A172 (cell line): ENCODE data around the gene AFG3L2. TPM values are rescaled to one million over a fixed set of nuclear protein-coding genes. Genes with fewer than 3 reads are reported as not detected.
A peak's percentile ranks its signal among the peaks of the same experiment; 100 is the strongest.

ENCODE experiments used
- DNase-seq: peaks from one replicate; pipeline ENCODE4 v3.0.0-alpha.2; 2015; ENCODE audit warnings: low spot score
- total RNA-seq: library from RNA; depleted of rRNA; stranded (reverse); fragments of >200 nt; shearing (Covaris generic); gene quantifications from 2 replicates; pipeline ENCODE4 v1.2.3, GENCODE V29; 2014

The AFG3L2 gene
- total RNA-seq, 1 experiment from 2014 or later, result 98.5 TPM

DNA sequence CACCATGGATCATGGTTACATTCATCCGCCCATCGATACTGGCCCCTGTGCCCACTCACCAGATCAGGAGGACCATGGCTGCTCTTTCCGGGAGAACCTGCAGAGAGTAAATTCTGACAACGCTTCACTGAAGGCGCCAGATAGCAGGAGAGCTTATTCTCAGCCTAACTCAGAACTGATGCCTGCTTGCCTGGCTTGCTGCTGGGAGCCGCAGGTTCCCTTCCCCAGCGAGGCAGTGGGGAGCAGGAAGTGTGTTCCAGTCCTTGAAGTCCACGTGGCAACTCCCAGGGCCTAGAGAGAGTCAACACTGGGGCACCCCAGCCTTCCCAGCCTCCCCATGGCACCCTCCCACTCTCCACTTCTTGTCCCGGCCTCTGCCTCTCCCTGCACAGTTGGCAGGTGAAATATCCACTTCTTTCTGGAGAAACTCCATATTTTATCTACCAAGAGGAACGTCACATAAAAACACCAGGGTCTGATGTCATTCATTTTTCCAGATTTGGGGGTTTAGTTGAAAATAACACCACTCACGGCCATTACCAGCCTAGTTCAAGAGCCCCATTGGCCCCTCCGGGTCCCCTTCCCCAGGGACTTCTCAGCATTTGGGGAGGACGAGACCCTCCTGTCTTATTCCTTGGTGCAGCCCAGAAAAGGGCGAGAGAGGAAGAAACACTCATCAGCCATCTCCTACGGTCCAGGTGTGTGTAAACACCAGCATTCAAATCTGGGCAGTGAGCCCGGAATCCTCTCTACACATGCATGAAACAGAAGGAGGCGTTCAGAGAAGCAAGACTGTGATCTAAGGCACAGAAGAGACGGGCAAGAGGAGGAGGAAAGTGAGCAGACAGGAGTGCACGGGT lies 72.4 kb downstream of the AFG3L2 start:
- peak; percentile 13 for DNase-seq

DNA sequence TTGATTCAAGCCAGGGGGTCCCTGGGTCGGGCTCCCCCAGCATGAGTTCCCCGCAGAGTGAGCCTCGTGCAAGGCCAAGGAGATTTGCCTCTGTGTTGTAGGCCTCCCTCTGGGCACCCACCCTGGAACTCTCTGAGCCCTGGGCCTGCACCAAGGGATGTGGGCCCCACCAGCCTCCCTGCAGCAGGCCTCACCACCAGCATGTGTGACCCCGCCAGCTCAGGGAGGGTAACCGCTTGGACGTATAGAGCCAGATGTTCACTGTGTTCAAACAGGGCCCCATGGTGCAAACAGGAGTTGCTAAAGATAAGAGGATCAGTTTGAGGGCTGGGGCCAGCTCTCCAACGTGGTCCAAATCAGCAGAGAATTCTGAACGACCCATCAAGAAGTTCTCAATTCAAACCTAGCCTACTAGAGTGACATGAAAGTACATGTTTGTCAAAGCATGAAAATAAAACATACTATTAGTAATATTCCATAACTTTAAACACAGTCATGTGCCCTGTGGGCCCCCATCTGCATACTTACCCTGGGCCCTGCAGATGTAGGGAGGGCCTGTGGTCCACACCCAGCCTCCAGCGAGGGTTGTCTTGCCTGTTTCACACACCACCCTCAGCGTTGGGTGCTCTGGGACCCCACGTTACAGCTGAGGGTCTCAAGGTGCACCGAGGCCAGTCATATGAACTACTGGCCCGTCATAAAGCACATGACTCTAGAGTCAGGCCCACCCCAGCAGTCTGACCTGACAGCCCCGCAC lies 74.5 kb downstream of the AFG3L2 start:
- no peak for DNase-seq

DNA sequence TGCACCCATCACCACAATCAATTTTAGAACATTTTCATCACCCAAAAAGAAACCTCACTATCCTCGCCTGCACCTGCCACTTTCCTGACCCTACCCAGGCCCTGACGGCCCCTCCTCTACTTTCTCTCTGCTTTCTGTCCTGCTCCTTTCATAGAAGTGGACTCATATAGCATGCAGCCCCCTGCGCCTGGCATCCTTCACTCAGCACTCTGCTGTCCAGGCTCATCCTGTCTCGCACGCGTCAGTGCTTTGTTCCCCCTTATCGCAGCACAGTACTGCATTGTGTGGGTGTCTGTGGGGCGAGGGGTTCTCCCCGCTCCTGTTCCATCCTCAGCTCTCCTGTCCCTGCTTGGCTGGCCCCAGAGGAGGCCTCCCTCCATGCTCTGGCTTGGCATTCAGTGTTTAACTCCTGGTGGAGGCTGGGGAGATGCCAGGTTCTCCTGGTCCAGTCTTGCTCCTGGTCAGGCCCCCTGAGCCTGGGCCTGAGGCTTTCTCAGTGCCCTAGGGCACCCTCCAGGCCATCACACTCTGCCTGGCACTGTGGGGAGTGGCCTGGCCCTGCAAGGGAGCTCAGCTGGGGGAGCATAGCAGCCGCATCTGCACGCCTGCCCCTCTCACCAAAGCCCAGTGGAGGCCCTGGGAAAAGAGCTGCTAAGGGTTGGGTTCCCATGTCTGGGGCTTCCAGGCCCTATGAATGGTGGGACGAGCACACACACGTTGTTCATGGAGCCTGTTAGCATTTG lies 75.6 kb downstream of the AFG3L2 start:
- no peak for DNase-seq

DNA sequence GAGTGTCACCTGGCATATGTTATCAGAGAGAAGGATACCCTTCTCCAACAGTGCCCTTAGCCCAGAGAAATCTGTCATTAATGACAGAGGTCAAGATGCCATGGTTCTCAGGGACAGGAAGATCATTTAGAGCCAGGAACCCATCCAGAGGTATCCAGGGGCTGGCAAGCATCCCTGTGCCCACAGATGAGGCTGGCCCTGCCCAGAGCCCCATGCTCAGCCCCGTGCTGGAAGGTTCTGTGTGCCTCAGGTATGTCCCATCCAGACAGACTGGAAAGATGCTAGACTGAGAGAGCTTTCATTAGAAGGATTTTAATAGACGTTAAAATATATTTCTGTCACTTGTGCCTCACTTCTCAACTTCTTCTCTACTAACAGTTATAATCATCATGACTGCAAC lies 77.2 kb downstream of the AFG3L2 start:
- DNase-seq, result no peak

DNA sequence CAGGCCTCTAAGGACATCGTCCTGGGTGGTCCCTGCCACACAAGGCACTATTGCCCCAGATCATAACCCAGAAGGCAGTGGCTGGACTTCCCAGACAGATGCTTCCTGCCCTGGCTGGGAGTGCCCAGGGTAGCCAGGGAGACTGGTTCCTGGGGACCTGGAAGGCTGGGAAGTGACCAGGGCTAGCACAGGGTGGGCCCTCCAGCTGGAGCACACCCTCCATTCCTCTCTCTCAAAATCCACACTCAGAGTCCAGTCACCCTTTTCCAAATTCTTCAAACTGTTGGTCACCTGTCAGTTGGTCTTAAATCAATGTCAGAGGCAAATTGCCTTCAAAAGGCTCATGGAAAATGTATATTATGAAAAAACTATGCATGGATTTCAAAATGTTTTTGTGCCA lies 80.6 kb downstream of the AFG3L2 start:
- DNase-seq, result no peak

DNA sequence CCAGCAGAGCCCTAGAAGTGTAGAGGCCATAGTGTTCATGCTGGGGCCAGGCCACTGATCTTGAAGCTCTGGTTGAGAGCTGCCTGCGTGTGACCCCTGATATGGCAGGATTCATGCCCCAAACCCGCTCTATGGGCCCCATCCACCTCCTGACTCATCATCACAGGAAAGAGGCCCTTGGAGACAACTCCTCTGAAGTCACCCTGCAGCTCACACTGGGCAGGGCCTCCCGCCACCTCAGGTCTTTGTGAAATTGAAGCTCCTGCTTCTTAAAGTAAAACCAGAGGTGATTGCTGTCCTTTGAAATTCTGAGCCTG lies 81.0 kb downstream of the AFG3L2 start:
- peak; percentile 47 for DNase-seq

DNA sequence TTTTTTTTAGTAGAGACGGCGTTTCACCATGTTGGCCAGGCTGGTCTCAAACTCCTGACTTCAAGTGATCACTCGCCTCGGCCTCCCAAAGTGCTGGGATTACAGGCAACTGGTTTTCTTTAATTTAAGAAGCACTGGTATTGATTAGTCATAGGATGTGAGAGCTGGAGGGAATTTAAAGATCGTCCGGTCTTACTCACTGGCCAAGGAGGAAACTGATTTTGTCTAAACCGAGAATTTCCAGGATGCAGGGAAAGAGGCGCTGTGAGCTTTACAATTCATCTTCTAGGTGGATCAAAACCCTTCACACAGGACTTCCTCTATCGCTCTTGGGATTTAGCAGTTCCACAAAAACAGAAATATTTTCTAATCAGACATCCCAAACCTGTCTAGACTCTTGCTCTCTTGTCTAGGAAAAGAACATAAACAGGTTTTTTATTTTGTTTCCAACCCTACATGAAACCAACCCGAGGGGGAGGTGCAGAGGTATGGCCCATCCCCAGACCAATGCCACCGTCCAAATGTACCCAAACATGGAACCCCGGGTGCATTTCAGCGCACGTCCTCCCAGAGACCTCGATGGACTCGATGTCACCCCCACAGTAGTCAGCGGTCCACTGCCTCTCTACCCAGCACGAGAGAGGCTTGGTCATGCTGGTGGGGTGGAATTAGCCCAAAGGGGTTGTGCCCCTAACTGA lies 81.5 kb downstream of the AFG3L2 start:
- DNase-seq, result no peak

DNA sequence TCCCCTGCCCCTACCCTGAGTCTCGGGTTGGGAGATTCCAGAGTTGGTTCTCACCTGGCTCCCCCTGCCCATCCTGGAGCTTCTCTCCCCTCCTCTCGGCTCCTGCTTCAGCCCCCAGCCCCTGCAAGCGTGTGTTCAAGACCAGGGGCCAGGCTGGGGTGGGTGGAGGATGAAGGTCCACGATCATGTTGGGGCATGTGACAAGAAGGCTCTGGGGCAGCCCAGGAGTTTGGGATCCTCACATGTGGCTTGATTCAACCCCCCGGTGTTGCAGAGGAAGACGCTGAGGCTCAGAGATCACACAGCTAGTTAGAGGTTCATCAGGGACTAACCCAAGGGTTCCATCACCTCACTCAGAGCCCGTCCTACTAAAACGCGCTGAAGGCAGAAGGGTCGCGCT lies 83.2 kb downstream of the AFG3L2 start:
- DNase-seq, result no peak

DNA sequence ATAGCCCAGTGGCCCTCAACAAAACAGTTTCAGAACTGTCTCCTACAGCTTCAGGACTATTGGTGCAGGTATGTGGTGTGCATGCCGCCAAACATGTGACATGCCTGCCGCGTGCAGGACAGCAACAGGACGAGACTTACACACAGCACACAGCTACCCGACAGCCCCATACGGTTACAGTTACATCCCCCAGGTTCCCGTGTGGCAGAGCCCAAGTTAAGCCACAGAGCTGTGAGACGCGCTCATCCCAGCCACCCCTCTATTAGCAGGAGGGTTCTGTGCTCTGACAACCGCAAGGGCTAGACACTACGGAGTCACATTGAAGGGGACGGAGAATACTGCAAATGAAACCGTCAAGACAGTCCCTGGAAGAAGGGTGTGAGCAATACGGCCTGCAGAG lies 85.3 kb downstream of the AFG3L2 start:
- no peak for DNase-seq

DNA sequence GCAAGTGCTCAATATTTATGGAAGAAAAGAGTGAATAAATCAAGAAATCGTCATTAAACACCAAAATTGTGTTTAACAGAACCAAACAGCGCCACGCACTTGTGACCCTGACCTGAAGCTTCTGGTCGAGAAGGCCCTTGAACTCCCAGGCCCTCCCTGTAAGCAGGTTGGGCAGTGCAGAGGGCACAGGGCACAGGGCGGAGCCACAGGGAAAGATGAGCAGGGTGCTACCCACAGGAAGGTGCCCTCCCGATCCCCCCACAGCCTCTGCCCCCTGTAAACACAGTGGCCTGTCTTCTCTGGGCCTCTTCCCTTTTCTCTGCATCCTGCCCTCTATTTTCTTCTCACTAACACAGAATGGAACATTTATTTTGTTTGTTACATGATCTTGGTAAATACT lies 85.9 kb downstream of the AFG3L2 start:
- DNase-seq, result no peak

DNA sequence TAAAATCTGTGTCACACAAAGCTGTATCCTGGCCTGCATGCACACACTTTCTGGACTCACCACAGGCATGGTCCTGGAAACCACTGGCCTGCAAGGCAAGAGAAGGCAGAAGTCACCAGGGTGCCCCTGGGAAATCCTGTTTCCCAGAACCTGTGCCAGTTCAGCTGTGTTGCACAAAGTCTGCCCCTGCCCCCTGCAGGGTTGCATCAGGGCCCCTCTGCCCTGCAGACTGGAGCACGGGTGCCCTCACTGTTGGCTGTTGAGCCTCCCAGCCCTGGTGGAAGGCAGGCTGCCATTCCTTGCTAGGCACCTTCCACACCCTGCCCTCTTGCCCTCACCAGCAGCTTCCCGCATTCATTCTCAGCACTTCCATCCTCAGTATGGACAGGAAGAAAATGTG lies 86.9 kb downstream of the AFG3L2 start:
- DNase-seq, result no peak

DNA sequence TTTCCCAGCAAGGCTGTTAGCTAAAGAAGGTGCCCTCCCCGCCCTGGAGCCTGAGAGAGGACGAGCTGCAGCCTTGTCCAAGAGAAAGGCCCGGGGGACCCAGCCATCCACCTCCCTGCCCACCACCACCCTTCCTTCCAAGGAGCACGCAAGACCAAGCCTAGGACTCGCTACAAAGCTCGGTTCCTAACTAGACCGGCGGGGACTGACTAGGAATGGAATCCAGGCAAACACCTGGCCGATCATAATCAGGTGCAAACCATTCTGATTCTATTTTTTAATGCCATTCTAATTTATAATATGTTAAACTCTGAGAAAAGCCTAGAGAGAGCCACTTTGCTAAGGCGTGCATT lies 88.6 kb downstream of the AFG3L2 start:
- DNase-seq, result no peak

DNA sequence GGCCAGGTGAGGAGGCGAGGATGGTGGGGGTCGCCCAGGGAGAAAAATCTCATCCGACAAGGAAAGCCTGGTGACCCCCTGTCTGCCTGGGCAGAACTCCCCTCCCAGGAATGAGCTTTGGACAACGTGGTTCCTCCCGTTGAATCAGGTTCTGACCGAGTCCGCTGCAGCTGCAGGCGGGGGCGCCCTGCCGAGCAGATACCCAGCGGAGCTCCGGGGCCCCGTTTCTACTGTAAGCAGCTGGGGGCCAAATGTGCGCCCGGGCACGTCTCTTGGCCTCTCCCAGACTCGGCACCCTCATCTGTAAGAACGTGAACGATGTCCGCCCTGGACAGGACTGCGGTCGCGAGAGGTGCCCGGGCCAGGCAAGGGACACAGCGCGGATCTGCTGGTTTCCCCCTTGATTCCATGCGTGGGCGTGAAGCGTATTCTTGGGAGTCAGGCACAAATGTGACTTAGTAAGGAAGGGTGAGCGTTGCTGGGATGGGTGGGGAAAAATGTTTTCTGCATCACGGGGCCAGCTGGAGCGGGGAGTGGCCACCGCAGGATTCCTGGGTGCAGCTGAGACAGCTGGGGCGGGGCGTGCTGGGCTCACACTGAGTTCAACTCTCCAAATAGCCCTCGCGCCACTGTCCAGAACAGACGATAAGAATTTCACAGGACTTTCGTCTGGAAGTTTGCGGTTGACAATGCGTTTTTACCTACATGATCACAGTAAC lies 89.2 kb downstream of the AFG3L2 start:
- DNase-seq, result peak; percentile 90

DNA sequence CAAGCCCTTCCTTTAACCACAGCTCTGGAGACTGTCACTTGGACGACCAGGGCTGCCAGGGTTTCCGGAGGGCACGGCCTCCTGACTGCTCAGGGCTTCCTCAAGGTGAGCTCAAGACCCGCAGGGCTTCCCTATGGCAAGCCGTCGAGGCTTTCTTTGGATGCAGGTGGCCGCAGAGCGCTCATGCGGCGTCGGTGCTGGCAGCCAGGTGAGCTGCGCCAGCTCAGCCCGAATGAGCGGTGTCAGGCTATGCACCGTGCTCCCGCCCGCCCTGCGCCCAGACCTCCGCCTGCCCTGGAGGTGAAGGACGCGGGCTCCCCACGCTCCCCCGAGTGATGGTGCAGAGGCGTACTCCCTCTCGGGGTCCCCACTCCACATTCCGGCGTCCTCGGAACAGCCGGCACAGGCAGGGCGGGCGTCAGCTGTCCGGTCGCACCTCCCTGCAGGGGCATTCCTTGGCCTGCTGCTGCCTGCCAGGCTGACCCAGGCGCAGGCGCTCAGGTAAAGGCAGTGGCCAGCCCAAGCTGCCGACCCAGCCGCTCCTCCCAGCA lies 89.8 kb downstream of the AFG3L2 start:
- DNase-seq, result no peak

DNA sequence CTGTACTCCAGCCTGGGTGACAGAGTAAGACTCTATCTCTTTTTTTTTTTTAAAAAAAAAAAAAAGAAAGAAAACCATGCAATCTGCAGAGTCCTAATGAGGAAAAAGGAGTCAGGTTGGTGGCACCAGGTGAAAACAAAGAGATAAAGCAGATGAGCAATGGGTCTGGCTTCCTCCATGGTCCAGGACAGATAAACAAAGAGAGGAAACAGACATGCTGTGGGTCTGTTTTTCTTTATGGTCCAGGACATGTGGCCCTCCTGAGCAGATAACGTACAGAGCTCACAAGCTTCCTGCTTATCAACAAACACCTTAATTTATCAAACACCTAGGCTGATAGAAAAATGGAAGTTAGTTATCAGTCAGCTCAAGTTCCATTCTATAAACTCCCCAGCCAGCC lies 93.4 kb downstream of the AFG3L2 start:
- DNase-seq, result no peak

DNA sequence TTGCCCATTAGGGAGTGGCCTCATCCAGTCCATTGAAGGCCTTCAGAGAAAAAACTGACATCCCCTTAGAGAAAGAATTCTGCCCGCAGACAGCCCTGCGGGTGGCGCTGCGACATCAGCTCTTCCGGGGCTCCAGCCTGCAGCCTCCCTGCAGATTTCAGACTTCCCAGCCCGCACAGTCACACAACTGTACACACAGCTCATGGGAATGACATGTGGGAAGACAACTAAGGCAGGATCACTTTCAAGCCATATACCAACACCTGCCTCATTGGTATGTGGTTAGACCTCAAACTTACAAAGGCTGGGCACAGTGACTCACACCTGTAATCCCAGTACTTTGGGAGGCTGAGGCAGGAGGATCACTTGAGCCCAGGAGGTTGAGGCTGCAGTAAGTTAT lies 93.8 kb downstream of the AFG3L2 start:
- peak; percentile 42 for DNase-seq

DNA sequence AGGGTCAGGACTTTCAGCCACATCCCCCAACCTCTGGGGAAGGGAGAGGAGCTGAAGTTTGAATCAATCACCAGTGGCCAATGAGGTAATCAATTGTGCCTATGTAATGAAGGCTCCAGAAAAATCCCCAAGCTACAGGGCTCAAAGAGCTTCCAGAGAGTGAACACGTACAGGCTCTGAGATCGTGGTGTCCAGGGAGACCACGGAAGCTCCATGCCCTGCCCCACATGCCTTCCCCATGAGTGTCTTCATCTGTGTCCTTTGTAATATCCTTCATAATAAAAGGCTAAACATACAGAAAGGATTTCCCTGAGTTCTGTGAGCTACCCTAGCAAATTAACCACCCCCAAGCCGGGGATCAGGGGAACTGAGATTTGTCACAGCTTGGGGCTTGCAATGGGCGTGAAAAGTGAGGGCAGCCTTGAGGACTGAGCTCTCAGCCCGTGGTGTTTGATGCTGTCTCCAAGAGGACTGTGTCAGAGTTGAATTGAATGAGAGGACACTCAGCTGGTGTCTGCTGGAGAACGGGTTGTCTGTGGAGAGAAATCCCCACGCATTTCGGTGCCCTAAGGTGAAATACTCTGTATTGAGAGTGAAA lies 94.5 kb downstream of the AFG3L2 start:
- DNase-seq, result peak; percentile 66

DNA sequence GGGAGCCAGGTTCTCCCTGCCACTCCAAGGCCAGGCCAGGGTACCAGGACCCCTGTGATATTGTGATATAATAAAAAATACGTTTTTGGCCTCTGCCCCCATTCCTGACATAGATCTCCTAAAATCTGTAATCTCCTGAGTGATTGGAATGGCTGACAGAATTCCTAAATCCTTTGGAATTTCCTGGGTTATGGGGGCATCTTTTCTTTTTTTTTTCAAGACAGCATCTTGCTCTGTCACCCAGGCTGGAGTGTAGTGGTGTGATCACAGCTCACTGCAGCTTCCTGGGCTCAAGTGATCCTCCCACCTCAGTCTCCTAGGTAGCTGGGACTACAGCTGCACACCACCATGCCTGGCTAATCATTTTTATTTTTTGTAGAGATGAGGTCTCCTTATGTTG lies 95.2 kb downstream of the AFG3L2 start:
- peak; percentile 17 for DNase-seq

DNA sequence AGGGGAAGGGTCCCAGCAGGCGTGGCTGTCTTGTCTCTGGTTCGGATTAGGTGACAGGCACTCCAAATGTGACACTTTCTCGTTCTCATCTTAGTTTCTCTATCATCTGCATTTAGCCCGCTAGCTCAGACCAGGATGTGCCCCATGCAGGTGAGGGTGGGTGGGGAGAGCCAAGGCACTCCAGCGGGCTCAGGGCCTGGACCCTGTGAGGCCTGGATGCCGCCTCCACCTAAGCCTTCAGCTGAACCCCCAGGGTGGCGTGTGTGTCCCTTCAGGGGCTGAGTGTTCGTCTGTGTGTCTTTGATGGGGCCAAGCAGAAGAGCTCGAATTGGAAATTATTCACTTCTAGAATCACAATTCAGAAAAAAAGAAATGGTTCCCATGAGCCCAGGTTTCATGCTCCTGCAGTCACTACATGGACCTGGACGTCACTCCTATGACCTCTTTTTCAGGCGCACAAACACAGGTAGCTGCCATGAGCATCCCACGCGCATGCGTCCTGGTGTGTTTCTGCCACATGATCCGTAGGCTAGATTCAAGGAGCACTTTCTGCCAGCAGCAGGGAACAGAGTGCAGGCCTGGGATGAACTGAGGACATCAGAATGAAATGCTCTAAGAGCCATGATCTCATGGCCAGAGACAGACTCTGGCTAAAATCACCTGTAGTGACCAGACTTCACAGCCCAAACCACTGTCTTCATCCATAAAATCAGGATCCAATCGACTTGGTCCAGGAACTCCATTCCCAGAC lies 97.1 kb downstream of the AFG3L2 start:
- DNase-seq, result no peak
